ENCODE data around the gene SIAH1.

The SIAH1 gene

GRCh38 chr16:48392407-48392806, 7.2 kb upstream of the SIAH1 start:
- TF ChIP-seq, protein P1, sequence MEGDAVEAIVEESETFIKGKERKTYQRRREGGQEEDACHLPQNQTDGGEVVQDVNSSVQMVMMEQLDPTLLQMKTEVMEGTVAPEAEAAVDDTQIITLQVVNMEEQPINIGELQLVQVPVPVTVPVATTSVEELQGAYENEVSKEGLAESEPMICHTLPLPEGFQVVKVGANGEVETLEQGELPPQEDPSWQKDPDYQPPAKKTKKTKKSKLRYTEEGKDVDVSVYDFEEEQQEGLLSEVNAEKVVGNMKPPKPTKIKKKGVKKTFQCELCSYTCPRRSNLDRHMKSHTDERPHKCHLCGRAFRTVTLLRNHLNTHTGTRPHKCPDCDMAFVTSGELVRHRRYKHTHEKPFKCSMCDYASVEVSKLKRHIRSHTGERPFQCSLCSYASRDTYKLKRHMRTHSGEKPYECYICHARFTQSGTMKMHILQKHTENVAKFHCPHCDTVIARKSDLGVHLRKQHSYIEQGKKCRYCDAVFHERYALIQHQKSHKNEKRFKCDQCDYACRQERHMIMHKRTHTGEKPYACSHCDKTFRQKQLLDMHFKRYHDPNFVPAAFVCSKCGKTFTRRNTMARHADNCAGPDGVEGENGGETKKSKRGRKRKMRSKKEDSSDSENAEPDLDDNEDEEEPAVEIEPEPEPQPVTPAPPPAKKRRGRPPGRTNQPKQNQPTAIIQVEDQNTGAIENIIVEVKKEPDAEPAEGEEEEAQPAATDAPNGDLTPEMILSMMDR (IDR thresholded peaks at IDR 0.05; ENCODE audit: low read length, missing control alignments): no peak
- no peak overlapping the region for H3K4me3 ChIP-seq (replicated peaks; ENCODE audit: low read depth, low read length)
- no peak for DNase-seq (ENCODE audit: low read depth)

- H3K4me3 ChIP-seq (replicated peaks; ENCODE audit: low read depth, low read length): no peak overlapping the region
- TF ChIP-seq, protein P1 (IDR thresholded peaks at IDR 0.05; ENCODE audit: low read length, missing control alignments): no peak
- no peak for DNase-seq (ENCODE audit: low read depth)
These were observed 1.5 kb upstream of the SIAH1 start for GRCh38 chr16:48386559-48387312.

DNA sequence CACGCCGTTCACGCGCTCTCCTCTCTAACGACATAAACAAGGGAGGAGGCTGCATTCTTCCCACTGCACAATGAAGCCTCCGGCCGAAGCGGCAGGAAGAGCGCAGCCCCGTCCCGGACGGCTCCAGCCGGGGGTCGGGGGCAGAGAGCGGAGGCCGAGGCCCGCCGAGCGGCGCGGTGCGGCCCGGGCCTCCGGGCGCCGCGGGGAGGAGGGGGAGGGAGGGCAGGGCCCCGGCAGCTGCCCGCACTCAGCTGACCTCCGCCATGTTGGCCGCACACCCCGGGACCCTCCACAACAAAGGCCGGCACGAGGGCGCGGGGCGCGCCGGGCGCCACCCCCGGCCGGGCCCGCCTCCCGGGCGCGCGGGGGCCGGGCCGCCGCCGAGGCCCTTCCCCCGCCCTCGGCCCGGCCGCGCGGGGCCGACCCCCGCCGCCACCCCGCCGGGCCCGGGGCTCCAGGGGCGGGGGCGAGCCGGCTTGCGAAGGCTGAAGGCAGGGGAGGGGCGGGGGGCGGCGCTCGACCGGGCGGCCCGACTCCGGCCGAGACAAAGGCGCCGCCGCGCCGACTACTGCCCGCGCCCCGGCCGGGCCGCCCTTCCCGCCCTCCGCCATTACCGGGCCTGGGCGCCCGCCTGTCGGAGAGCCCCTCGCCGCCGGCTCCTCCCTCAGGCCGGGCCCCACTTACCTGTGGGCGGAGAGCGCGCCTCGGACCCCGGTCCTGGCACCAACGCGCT, 527 bp downstream of the SIAH1 start:
- peak overlapping the region; percentile 63 for H3K4me3 ChIP-seq (replicated peaks; ENCODE audit: low read depth, low read length)
- TF ChIP-seq, protein P1 (IDR thresholded peaks at IDR 0.05; ENCODE audit: low read length, missing control alignments): no peak
- peak; percentile 66 for DNase-seq (ENCODE audit: low read depth)

- peak; percentile 34 for DNase-seq (ENCODE audit: low read depth)
- TF ChIP-seq, protein P1 (IDR thresholded peaks at IDR 0.05; ENCODE audit: low read length, missing control alignments): no peak
- peak overlapping the region; percentile 63 for H3K4me3 ChIP-seq (replicated peaks; ENCODE audit: low read depth, low read length)
These were observed 1.2 kb downstream of the SIAH1 start for GRCh38 chr16:48383877-48384519.

- TF ChIP-seq, protein P1 (IDR thresholded peaks at IDR 0.05; ENCODE audit: low read length, missing control alignments): no peak
- peak overlapping the region; percentile 63 for H3K4me3 ChIP-seq (replicated peaks; ENCODE audit: low read depth, low read length)
- DNase-seq (ENCODE audit: low read depth): peak; percentile 57
These were observed 2.0 kb downstream of the SIAH1 start for GRCh38 chr16:48383009-48383876.

DNA sequence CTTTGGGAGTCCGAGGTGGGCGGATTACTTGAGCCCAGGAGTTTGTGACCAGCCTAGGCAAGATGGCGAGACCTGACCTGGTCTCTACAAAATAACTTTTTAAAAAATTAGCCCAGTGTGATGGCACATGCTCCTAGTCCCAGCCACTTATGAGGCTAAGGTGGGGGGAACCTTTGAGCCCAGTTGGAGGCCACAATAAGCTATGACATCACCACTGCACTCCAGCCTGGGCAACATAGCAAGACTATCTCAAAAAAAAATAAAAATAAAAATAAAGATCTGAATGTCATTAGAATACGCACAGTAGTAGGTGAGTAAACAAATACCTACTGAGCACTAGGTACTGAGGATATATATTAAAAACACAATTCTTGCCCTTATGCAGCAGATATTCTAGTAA, 3.1 kb downstream of the SIAH1 start:
- no peak overlapping the region for H3K4me3 ChIP-seq (replicated peaks; ENCODE audit: low read depth, low read length)
- DNase-seq (ENCODE audit: low read depth): no peak
- TF ChIP-seq, protein P1 (IDR thresholded peaks at IDR 0.05; ENCODE audit: low read length, missing control alignments): no peak
